IMR-90 (cell line): ENCODE data around the gene WDR54. TPM values are rescaled to one million over a fixed set of nuclear protein-coding genes. Genes with fewer than 3 reads are reported as not detected.

Source experiments
- ATAC-seq: fragments of 200-7000 bp; cut with Tn5 transposase; 2 replicates; pipeline ENCODE4 v1.9.1; 2020; ENCODE audit warnings: low read depth, mild to moderate bottlenecking, moderate library complexity
- BruUV-seq: library from RNA; stranded (reverse); fragments of 400-500 nt; replicated peaks from 2 replicates; lab custom pipeline; 2021; lab: Mats Ljungman, UMichigan
- CTCF ChIA-PET: fragments of 300-600 bp; formaldehyde crosslinking; extraction: SDS; loops from one replicate; lab custom pipeline; 2021; ENCODE audit warnings: antibody characterized with exemption; lab: Yijun Ruan, JAX
- POLR2A ChIA-PET: fragments of 300-600 bp; sonication (Branson Sonifier 250); formaldehyde crosslinking; loops from one replicate; lab custom pipeline; 2022; ENCODE audit warnings: antibody characterized with exemption; ENCODE audit not compliant: unreplicated experiment; lab: Charles Lee
- DNase-seq: peaks from one replicate; pipeline ENCODE4 v3.0.0; 2013
- H2AFZ ChIP-seq: replicated peaks from 2 replicates; pipeline ENCODE3; 2013; ENCODE audit warnings: low read length, mild to moderate bottlenecking; ENCODE audit not compliant: poor library complexity
- H2AK5ac ChIP-seq: 2 replicates; pipeline ENCODE4 v1.6.1; 2013; ENCODE audit warnings: low read depth, low read length, inconsistent platforms
- H2AK9ac ChIP-seq: replicated peaks from 2 replicates; pipeline ENCODE3; 2013; ENCODE audit warnings: mild to moderate bottlenecking, low read depth, low read length, moderate library complexity; ENCODE audit not compliant: poor library complexity
- H2BK120ac ChIP-seq: 2 replicates; pipeline ENCODE4 v1.6.1; 2013; ENCODE audit warnings: low read depth, low read length, inconsistent platforms
- H2BK15ac ChIP-seq: 3 replicates; pipeline ENCODE4 v1.6.1; 2013; ENCODE audit warnings: low read depth, low read length, inconsistent platforms
- H2BK20ac ChIP-seq: 2 replicates; pipeline ENCODE4 v1.6.1; 2013; ENCODE audit warnings: low read depth, mild to moderate bottlenecking, inconsistent platforms, low read length, moderate library complexity
- H2BK5ac ChIP-seq: 2 replicates; pipeline ENCODE4 v1.6.1; 2013; ENCODE audit warnings: mild to moderate bottlenecking, low read depth, low read length, inconsistent platforms; ENCODE audit not compliant: poor library complexity, severe bottlenecking
- H3K14ac ChIP-seq: replicated peaks from 2 replicates; pipeline ENCODE4 v1.6.1; 2013; ENCODE audit warnings: low read depth, low read length, inconsistent platforms
- H3K18ac ChIP-seq: 2 replicates; pipeline ENCODE4 v1.6.1; 2013; ENCODE audit warnings: low read depth, low read length, control low read depth
- H3K23ac ChIP-seq: 2 replicates; pipeline ENCODE4 v1.6.1; 2013; ENCODE audit warnings: low read depth, low read length, inconsistent platforms
- H3K27ac ChIP-seq: 2 replicates; pipeline ENCODE4 v1.5.1; 2013; ENCODE audit warnings: mild to moderate bottlenecking, control low read depth, low read length; ENCODE audit not compliant: insufficient read depth
- H3K27me3 ChIP-seq: 2 replicates; pipeline ENCODE4 v1.6.1; 2013; ENCODE audit warnings: low read length; ENCODE audit not compliant: control insufficient read depth, insufficient read depth
- H3K36me3 ChIP-seq: 2 replicates; pipeline ENCODE4 v1.6.1; 2013; ENCODE audit warnings: low read length, mixed read lengths; ENCODE audit not compliant: control insufficient read depth, insufficient read depth
- H3K4ac ChIP-seq: 2 replicates; pipeline ENCODE4 v1.6.1; 2013; ENCODE audit warnings: low read depth, low read length, inconsistent platforms
- H3K4me1 ChIP-seq: 2 replicates; pipeline ENCODE4 v1.6.1; 2013; ENCODE audit warnings: low read length, mixed read lengths; ENCODE audit not compliant: control insufficient read depth, insufficient read depth
- H3K4me2 ChIP-seq: 2 replicates; pipeline ENCODE4 v1.6.1; 2013; ENCODE audit warnings: low read depth, mild to moderate bottlenecking, control low read depth, low read length, moderate library complexity
- H3K4me3 ChIP-seq: 2 replicates; pipeline ENCODE4 v1.5.1; 2013; ENCODE audit warnings: low read depth, mild to moderate bottlenecking, control low read depth, low read length, moderate library complexity; ENCODE audit not compliant: insufficient read depth
- H3K56ac ChIP-seq: 2 replicates; pipeline ENCODE4 v1.6.1; 2013; ENCODE audit warnings: low read length, inconsistent platforms; ENCODE audit not compliant: insufficient read depth; ENCODE audit errors: extremely low read depth
- H3K79me1 ChIP-seq, 2 experiments: 2 replicates each; pipeline ENCODE4 v1.6.1; 2013; ENCODE audit warnings: low read length in 2 of 2, inconsistent platforms in 1 of 2, low read depth in 1 of 2
- H3K9ac ChIP-seq: 2 replicates; pipeline ENCODE4 v1.6.1; 2013; ENCODE audit warnings: low read depth, low read length, control low read depth
- H3K9me1 ChIP-seq: 2 replicates; pipeline ENCODE4 v1.6.1; 2013; ENCODE audit warnings: low read length, inconsistent platforms; ENCODE audit not compliant: insufficient read depth
- H3K9me3 ChIP-seq: 2 replicates; pipeline ENCODE4 v1.6.1; 2013; ENCODE audit warnings: low read length; ENCODE audit not compliant: control insufficient read depth, insufficient read depth
- H4K20me1 ChIP-seq: 2 replicates; pipeline ENCODE4 v1.6.1; 2013; ENCODE audit warnings: low read length, inconsistent platforms; ENCODE audit not compliant: insufficient read depth
- H4K5ac ChIP-seq: 2 replicates; pipeline ENCODE4 v1.6.1; 2013; ENCODE audit warnings: mild to moderate bottlenecking, low read depth, low read length, control low read depth
- H4K8ac ChIP-seq, 2 experiments: 2 replicates each; pipeline ENCODE4 v1.6.1; 2013; ENCODE audit warnings: low read depth in 2 of 2, low read length in 2 of 2, control low read depth in 1 of 2, inconsistent platforms in 1 of 2
- H4K91ac ChIP-seq: 2 replicates; pipeline ENCODE4 v1.6.1; 2013; ENCODE audit warnings: low read depth, low read length, inconsistent platforms; ENCODE audit not compliant: insufficient read depth
- BHLHE40 ChIP-seq: fragments of 150-350 bp; IDR thresholded peaks from 2 replicates; pipeline ENCODE4 v1.6.1; 2016; ENCODE audit warnings: mild to moderate bottlenecking, low read depth, low read length
- CEBPB ChIP-seq: IDR thresholded peaks from 2 replicates; pipeline ENCODE4 v1.6.1; 2012; ENCODE audit warnings: low read depth, low read length, improper control_type of control experiment
- MAZ ChIP-seq: IDR thresholded peaks from 2 replicates; pipeline ENCODE4 v1.6.1; 2012; ENCODE audit warnings: low read depth, mild to moderate bottlenecking, low read length, improper control_type of control experiment, moderate library complexity, borderline replicate concordance
- WGBS, 2 experiments: methylation state at CpG; one replicate each; pipeline versions ENCODE4 v1.1.5 to v1.1.7; 2013; ENCODE audit warnings: missing lambda C conversion rate in 2 of 2; ENCODE audit not compliant: insufficient read length in 1 of 2; ENCODE audit errors: extremely low coverage in 2 of 2; 5-methylcytosine and 5-hydroxymethylcytosine counted together
- dilution Hi-C: fragments of 300-500 bp; cut with HindIII; formaldehyde crosslinking; loops from one replicate; pipeline ENCODE4 v1.14.3; 2018; ENCODE audit warnings: low sequenced_read_pairs; ENCODE audit not compliant: unreplicated experiment
- in situ Hi-C: fragments of 300-500 bp; cut with MboI; formaldehyde crosslinking; loops from 3 replicates; pipeline ENCODE4 v1.14.3; 2019; ENCODE audit warnings: low sequenced_read_pairs, inconsistent platforms, mixed read lengths
- intact Hi-C: fragments of 100-400 bp; cut with micrococcal nuclease; formaldehyde crosslinking; loops from 2 replicates; pipeline ENCODE4 v1.10.0; 2022
- polyA plus RNA-seq, 3 experiments: library from polyadenylated mRNA; depleted of rRNA; stranded (reverse); fragments of >200 nt; gene quantifications; 2 replicates each; pipeline ENCODE4 v1.2.3, GENCODE V29; 2012; ENCODE audit warnings: low replicate concordance in 1 of 3
- total RNA-seq: library from RNA; depleted of rRNA; stranded (reverse); fragments of >200 nt; gene quantifications from 2 replicates; pipeline ENCODE4 v1.2.3, GENCODE V29; 2012

WDR54 gene
- total and polyA plus RNA-seq, 2 of the 4 experiments (the other 2 are of a cell fraction), result 47.9 to 57.2 TPM

- peak overlapping the region; percentile 48 for H2BK120ac ChIP-seq
- no peak overlapping the region for H3K9ac ChIP-seq
- ChIA-PET CTCF (interaction anchor here (0.6 to 1.0 kb wide), 2 partner anchors 8 to 30 kb away, joined by 4 read pairs; no protein-coding TSS in a partner anchor), POLR2A (interaction anchor here (0.6 kb wide), 1 partner anchor 68 kb away, joined by 3 read pairs; no protein-coding TSS in a partner anchor)
- H3K27ac ChIP-seq, result peak overlapping the region; percentile 46; the same call in 1 of the 2 replicates
- H3K9me3 ChIP-seq, result no peaks in the 10 kb centered on the region
- peak; percentile 86 for DNase-seq
- H4K20me1 ChIP-seq, result peaks cover 48% of the 10 kb centered on the region
- H3K14ac ChIP-seq, result no peak overlapping the region
- 0 out of 2 replicates have a peak overlapping the region, but pooled peaks have one; percentile 39 for H3K4ac ChIP-seq
- H2AK5ac ChIP-seq, result no peak overlapping the region
- peak overlapping the region; percentile 85 for H2BK5ac ChIP-seq
- intact Hi-C loops (no loop called here), dilution Hi-C loops (no loop called here), in situ Hi-C loops (no loop called here)
- no peaks in the 10 kb centered on the region for H3K27me3 ChIP-seq
- 0 out of 2 replicates have a peak overlapping the region, but pooled peaks have one; percentile 20 for H4K91ac ChIP-seq
- no peak overlapping the region for H2BK15ac ChIP-seq
- H3K4me2 ChIP-seq, result peak overlapping the region; percentile 27
- peak overlapping the region in 1 of 2 experiments; percentile 65; a peak in 1 of 4 replicates for H4K8ac ChIP-seq
- BruUV-seq, result no TSS peak
- H3K9me1 ChIP-seq, result peaks cover 33% of the 10 kb centered on the region
- peaks cover 26 to 95% of the 10 kb centered on the region in 2 experiments for H3K79me1 ChIP-seq
- no peak overlapping the region for H4K5ac ChIP-seq
- H3K23ac ChIP-seq, result no peak overlapping the region; the same call in 1 of the 2 replicates
- 0% methylated on average over 1 of the region's 1 CpG; no CpG with 5 or more reads in 1 of the 2 experiments for WGBS, 2 experiments
- H3K4me3 ChIP-seq, result no peak overlapping the region
- no peak overlapping the region for H2AFZ ChIP-seq
- peaks cover 28% of the 10 kb centered on the region for H3K4me1 ChIP-seq
- ATAC-seq, result peak; percentile 35
- H3K56ac ChIP-seq, result no peak overlapping the region
- peaks cover 6% of the 10 kb centered on the region for H3K36me3 ChIP-seq
- no peak overlapping the region for H2AK9ac ChIP-seq
- TF ChIP-seq CEBPB, result peak; percentile 97
- TF ChIP-seq MAZ, result no peak
- peak; percentile 26; the same call in 1 of the 2 replicates for TF ChIP-seq BHLHE40
- peak overlapping the region; percentile 46; the same call in 1 of the 2 replicates for H2BK20ac ChIP-seq
- H3K18ac ChIP-seq, result no peak overlapping the region
These were observed 38.3 kb upstream of the WDR54 start for GRCh38 chr2:74383254-74383653.
